Ureter (tissue), 1 donor: Measurements from ENCODE around the gene PEMT. TPM values are rescaled to one million over a fixed set of nuclear protein-coding genes. Genes with fewer than 3 reads are reported as not detected.
A peak's percentile ranks its signal among the peaks of the same experiment; 100 is the strongest.

Experiments used
- DNase-seq: peaks from one replicate; pipeline ENCODE4 v3.0.0-alpha.2; 2020; ENCODE audit warnings: low spot score
- total RNA-seq: library from RNA; stranded (reverse); gene quantifications from one replicate; pipeline ENCODE4 v1.2.4, GENCODE V29; 2023
- donor health status: DM: yes; HTN: yes; CAD: no.

PEMT gene
- total RNA-seq, 1 donor from 2014 or later = 53.6 TPM

DNA sequence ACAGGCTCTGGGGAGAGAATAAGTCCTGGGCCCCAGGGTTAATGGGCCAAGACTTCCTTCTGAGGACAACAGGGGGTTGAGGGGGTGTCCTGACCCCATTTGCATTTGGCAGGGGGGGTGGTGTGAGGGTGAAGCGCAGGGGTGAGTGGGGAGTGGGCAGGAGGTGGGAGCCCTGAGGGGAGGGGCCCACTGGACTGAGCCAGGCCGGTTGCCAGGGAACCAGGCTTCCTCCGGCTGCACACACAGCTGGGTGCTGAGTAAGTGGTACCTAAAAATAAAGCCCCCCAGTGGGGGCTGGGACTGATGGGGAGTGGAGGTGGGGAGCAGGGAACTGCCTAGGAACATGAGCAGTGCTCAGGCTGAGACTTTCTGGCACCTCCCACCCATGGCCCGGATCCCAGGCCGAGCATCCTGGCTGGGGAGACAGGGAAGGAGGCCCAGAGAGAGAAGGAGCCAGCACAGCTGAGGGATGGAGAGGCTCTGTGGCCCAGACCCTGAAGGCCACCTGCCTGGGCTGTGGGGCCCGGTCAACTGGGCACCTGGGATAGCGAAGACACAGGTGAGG lies 87.9 kb downstream of the PEMT start:
- DNase-seq = no peak

DNA sequence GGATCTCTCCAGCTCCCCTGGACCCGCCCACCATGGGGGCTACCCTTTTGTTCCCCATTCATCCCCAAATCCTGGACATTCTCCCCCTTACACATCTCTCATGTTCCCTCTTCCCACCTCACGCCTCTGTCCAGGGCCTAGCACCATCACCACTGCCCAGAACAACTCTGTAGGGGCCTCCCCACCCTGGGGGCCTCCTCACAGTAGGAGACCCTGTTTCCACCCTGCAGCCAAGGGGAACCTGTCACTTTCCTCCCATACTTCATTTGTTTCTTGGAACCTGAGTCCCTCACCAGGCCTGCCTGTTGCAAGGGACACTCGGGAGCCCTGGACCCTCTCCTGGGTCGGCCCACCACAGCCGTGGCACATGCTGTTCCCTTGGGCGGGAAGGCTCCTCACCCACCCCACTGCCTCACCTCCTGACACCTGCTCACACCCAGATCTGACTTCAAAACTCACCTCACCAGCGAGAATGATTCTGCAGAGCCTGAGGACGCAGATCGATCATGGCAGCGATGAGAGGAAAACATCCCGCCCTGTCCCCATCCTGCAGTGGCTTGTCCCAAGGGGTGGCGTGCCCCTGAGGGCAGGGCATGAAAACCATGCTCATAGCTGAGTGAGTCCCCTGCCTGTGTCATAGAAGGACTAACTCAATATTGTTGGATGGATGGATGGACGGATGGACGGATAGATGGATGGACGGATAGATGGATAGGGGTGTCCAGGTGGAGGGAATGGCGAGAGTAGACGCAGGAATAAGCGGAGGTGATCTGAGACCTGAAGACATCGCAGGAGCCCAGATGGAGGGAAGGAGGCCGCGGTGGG lies 88.6 kb downstream of the PEMT start:
- DNase-seq = no peak

DNA sequence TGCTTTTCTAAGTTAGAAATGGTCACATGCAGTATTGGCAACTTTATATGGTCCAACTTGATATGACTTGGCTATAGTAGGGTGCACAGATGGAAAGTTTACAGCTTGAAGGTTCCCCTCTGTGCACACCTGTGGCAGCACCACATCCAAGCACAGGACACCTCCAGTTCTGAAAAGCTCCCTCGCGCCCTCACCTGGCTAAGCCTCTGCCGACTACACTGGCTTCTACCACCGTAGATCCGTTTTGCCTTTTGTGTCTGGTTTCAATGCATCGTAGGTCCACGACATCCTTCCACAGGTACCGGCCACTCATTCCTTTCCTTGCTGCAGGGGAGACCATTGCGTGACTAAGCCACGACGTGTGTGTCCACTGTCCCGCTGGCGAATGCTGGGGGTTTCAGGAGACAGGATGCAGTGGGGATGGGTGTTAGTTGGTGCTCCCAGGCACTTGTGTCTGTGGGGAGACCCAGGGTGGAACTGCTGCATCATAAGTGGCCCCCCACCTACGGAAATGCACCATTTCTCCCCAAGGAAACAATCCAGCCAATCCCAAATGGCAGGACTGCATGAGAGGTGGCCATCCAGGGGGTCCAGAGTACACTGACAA lies 90.4 kb downstream of the PEMT start:
- no peak for DNase-seq

DNA sequence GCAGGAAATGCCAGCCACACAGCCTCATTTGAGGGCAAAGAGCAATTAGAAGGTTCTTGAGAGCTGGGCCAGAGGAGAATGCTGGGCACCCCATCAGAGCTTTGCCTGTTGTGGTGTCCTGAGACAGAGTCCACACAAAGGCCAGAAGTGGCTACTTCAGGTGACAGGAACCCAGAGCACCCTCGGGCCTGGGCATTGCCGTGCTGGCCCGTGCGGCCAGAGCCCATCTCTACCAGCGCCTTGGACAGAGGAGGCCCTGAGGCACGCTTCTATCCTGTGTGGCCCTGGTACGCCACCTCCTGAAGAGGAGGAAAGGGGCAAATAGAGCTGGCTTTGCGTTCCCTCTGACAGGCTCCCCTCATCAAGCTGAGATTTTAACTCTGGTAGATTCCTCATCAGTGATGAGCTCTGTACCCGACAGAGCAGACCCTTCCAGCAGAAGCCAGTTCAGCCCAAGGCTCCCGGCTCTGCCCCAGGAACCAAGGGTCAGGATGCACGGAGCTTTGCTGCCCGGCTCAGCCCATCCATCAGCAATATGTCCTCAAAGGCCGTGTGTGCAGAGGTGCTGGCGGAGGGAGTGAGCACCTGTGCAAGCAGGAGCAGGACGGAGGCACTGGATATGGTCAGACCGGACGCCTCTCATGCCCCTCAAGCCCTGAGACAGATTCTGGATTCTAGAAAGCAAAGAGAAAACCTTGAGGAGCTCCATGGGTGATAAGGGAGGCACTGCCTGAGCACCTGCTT lies 91.9 kb downstream of the PEMT start:
- no peak for DNase-seq

DNA sequence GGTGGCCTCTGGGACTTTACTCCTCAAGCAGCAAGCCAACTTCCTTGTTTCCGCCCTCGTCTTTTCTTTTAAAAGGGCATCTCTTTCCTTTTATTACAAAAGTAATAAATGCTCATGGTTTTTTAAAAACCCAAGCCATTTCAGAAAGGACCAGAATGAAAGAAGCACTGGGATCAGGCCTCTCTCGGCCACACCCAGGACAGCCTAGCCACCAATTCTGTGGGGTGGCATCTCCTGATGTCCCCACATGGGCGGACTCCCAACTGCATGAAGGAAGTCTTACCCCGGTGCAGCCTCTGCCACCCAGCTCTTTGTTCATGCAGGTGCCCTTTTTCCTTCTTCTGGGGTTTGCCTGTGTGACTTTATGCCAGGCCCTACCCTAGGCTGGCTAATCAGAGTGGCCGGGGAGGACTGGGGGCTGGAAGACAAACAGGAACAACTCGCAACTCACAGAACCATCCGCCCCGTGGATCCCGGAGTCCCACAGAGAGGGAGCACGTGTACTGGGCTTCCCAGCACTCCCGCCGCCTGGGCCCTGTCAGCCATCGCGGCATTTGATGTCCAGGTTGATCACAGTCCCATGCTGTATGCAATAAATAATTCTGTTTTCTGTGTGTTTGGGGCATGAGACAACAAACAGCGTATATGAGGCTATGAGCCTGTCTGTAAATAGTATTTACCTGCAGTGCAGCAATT lies 92.8 kb downstream of the PEMT start:
- no peak for DNase-seq

DNA sequence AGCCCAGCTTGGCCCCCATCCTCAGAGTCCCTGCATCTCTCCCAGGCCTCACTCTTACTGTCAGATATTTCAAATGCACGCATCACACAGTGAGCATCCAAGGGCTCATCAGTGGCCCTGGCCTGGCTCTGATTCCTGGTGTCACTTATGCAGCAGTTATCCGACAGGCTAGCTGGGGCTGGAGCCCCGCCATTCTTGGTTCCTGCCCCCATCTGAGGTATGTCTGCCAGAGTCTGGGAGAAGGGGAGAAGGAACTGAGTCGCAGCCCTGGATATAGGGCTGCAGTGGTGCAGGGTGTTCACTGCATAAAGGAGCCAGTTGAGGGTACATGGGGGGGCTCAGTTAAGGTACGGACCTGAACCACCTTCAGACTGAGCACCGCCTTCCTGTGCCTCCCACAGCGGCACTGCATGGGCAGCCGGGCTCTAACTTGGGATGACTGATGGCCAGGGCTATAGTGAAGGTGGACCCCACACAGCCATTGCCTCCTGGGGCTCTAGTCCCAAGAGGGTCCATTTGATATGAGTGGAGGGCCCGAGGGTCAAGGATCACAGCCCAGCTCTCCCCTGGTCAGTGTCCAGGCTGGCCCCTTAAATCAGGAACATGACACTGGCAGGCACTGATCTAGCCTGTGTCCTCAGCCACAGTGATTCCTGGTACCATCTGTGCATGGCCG lies 93.5 kb downstream of the PEMT start:
- no peak for DNase-seq

DNA sequence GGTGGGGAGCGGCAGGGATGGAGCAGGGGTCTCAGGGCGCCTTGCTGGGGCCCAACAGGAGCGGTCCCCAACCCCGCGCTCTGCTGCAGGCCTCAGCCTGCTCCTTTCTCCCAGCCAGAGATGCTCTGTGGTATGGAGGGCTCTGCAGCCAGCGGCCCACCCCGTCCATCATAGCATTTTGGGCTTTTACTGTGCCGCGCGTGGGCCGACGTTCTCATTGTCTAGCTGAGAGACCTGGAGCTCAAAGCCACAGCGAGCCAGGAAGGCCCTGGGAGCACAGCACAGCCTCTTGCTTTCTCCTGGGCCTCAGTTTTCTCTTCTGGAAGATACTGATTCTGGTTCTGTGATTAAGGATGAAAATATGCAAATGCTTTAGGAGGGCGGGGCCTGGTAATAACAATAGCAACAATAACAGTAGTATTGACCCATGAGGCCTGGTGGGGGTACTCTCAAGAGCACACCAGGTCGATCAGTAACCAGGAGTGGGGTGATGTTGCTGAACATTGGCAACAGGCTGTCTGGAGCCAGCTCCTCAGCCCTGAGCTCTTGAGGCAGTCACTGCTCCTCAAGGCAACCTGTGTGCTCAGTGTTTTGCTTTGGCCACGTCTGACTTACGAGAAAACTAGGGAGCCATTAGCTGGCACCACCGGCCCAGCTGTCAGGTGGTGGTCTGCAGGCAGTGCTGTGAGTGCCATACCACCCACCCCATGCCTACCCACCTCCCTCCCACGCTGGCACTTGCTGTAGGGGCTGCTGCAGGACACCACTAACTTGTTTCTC lies 94.3 kb downstream of the PEMT start:
- DNase-seq = no peak

DNA sequence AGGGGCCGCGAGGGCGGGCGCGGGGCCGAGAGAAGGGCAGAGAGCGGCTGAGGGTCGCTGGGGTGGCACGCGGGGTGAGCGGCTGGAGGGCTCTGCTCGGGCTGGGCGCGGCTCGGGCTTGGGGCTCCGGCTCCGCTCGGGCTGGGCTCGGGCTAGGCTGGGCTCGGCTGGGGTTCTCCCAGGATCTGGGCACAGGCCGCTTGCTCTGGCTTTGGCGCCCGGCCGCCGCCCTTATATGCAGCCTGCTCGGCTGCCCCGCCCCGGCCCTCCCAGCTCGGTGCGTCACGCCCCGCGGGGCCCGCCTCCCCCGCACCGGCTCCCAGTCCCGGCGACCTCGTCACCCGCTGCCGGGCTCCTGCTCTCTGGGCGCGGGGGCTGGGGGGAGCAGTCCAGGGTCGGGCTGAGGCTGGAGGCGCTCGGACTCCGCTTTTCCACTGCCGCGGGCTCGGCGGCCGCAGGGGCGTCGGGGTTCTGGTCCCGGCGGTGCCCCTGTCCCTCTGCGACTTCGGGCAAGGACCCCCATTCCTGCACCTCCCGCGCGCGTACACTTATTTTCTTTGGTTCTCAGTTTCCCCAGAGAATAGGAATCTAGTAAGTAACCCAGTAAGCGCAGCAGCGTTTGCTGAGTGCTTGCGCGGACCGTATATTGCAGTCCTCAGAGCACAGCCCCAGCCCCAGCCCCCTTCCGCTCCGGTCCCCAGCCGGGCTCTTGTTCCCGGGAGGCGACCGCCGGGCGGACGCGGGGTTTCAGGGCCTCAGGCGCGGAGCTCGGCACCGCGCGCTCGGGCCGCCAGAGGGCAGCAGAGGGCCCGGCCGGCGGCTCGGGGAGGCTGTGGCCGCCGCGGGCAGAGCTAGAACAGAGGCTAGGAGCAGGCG lies 95.1 kb downstream of the PEMT start, which contains the start of gene RASD1:
RASD1 (minus strand) TSS at position 207 of the 876 bp plus-strand sequence. CDS start 214 bp downstream, outside the sequence.
- DNase-seq = peak; percentile 92

DNA sequence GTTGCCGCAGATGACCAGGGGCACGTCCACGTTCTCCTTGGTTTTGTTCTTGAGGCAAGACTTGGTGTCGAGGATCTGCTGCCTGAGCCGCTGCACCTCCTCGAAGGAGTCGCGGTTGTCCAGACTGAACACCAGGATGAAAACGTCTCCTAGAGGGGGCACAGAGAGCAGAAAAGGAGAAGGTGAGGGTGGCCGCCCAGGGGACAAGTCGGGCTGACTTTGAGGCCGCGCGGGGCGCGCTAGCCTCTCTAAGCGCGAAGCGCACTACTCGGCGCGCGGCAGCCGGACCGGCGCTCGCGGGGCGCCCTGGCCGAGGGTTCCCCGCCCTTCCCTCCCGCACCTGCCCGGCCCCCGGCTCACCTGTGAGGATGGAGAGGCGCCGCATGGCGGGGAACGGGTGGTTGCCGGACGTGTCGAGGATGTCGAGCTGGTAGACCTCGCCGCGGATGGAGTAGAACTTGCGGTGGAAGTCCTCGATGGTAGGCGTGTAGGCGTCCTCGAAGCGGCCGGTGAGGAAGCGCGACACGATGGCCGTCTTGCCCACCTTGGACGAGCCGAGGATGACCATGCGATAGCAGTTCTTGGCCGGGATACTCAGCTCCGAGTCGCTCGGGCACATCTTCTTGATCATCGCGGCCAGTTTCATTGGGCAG lies 95.8 kb downstream of the PEMT start:
- no peak for DNase-seq

DNA sequence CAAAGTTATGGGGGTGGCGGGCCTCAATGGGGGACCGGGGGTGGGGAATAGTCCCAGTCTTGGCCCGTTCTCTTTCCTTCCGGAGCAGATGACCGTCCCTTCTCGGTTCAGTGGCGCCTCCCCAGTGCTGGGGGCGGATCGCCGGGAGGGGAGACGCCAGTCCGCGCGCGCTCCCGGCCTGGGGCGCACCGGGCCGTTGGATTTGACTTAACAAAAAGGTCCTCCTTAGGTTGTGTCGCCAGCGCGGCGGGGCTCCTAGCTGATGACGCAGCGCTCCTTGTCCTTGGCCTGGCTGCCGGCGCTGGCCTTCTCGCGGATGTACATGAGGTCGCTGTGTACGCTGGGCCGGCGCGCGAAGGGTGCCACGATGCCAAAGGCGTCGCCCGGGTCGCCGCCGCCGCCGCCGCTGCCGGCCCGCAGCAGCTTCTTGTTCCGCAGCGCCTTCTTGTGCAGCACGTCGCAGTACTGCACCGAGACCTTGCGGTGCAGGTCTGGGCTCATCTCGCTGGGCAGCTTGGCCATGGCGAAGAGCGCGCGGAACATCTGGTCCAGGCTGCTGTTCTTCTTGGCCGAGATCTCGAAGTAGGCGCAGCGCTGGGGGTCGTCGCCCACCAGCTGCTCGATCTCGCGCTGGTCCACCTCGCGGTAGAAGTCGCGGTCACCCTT lies 96.5 kb downstream of the PEMT start:
- DNase-seq = no peak

DNA sequence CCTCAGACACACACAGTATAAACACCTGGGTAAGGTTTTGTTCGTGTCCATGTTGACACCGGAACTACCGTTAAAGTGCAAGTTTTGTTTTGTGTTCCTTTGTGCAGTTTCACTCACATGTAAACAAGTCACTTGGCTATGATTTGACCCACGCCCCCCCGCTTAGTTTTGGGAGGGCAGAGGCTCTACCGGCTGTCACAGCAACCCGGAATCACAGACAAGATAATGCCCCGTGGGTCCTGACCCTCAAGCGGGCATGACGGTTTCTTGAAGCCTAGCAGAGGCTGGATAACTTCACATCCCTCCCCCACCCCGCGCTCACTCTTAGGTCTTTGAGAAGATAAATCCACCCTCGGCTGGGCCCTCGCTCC lies 97.0 kb downstream of the PEMT start:
- no peak for DNase-seq

DNA sequence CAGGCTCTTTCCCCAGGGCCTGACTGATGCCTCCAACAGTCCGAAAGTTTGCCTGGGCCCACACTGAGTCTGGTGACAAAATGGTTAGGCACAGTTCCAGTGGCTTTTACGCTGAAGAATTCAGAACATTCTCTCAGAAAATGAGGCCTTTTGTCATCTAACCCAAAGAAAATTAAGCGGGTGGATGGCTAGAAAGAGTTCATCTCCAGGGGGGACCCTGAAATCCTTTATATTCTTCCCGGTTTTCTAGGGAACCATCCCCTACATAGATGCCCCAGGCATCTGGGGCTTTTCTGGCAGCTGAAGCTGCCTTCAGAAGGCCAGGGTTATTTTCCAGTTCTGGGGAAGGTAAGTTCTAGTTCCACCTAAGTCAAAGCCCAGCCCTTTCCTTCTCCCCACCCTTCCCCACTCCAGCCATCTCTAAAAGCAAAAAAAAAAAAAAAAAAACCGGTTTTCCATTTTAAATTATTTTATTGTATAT lies 97.5 kb downstream of the PEMT start:
- DNase-seq = no peak

DNA sequence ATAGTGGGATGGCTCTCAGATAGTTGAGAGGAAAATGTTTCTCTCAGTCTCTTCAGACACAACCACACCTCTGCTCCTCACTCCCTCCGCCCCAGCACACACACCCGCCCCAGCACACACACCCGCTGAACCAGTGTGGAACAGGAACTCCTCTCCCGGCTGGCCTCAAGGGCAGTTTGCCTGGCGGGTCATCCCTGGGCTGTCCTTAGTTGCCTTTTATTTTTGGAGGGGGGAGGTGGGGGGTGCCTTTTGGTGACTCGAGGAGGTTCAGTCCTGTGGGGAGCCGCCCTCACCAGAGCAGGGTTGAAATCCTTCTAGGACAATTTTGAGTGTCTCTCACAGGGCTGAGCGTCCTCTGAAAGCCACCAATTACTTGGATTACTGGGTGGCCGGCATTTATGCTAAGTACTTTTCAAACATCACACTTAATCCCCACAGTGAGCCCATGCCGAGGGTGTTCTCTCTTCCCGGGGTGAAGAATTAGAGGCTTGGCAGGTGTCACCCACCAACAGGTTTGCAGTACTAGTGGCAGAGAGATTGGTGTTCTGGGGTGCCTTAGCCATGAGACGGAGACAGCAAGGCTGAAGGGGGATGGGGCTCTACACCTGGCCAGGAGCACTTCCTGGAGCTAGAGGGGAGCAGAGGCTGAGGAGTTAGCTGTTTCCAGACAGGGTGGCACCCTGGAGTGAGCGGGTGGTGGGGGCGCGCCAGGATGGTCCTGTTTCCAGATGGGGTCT lies 98.1 kb downstream of the PEMT start:
- DNase-seq = no peak

DNA sequence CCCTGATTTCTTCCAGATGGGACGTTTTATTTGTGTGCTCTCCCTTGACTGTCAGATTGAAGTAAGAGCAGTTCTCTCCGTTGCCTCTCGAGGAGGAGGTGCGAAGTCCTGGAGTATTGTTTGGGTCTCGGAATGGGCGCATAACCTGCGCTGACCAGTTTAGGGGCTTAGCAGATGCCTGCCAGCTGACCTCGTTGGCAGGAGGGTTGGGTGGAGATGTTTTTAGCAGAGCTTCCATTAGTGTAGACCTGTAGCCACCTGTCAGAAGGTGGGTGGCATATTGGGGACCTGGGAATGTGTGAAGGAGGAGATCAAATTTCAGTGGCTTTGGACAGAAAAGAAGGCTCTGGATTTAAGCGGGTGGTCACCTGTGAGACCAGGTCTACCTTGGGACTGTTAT lies 98.9 kb downstream of the PEMT start:
- DNase-seq = no peak

DNA sequence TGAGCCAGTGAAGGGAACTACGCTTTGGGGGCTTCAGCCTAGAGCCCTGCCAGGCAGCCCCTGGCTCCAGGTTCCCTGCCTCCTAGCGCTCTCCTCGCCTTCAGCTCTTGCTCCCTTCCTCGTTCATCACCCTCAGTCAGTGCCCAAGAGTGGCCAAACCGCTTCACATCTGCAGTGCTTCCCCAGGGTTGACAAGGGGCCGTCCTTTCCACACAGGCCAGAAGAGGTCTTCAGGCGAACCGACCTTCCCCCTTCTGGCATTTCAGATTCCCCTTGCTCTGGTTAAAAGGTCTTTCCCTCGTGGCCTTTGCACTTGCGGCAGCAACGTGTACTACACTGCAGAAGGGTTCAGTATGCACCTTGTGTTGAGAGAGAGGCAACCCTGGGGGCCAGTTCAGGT lies 99.4 kb downstream of the PEMT start:
- DNase-seq = no peak

DNA sequence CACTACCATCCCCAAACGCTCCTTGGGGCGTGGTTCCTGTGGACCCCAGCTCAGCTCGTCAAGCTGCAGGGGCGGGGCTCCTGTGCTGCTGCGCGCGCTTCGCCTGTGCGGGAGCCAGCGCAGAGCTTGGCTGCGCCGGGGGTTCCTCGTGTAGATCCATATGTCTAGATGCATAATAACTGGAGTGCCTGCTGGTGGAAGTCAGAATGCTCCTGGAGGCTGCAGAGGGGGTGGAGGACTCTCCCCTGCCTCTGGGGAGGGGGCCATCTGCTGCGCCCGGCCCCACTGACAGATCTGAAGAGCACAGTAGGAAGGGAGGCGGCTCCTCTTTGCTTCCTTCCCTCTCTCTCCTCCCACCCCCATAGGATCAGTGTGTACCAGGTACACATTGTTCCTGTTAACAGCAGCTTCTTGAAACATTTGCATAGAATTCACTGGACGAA lies 99.9 kb downstream of the PEMT start:
- DNase-seq = no peak

DNA sequence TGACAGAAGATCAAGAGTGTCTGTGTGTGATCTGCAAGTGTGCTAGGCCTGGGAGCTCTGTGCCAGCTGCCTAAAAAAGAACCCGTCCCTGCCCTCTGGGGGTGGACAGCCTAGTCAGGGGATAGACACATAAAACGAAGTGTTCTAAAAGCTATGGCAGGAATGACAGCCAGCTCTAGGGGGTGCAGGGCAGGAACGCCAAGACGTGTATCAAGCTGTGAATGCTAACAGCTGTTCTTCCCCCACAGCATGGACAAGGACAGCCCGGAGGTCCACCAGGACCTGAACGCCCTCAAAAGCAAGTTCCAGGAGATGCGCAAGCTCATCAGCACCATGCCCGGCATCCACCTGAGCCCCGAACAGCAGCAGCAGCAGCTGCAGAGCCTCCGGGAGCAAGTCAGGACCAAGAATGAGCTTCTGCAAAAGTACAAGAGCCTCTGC lies 100.5 kb downstream of the PEMT start:
- DNase-seq = no peak
